Epithelial cell of esophagus (primary cell): ENCODE results near the gene SLC17A1.

Experiments
- DNase-seq: peaks from one replicate; pipeline ENCODE4 v3.0.0; 2010; ENCODE audit warnings: low read depth
- H3K4me3 ChIP-seq: 2 replicates; pipeline ENCODE4 v1.5.1; 2011; ENCODE audit warnings: mild to moderate bottlenecking, low read length, control low read depth
- TF ChIP-seq, protein P1 (sequence below): IDR thresholded peaks from 2 replicates; pipeline ENCODE4 v1.5.1; 2011; ENCODE audit warnings: low read depth, mild to moderate bottlenecking, low read length, control low read depth, inconsistent platforms; ENCODE audit not compliant: insufficient read depth; ENCODE audit errors: missing control alignments

SLC17A1 gene, protein sequence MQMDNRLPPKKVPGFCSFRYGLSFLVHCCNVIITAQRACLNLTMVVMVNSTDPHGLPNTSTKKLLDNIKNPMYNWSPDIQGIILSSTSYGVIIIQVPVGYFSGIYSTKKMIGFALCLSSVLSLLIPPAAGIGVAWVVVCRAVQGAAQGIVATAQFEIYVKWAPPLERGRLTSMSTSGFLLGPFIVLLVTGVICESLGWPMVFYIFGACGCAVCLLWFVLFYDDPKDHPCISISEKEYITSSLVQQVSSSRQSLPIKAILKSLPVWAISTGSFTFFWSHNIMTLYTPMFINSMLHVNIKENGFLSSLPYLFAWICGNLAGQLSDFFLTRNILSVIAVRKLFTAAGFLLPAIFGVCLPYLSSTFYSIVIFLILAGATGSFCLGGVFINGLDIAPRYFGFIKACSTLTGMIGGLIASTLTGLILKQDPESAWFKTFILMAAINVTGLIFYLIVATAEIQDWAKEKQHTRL

DNA sequence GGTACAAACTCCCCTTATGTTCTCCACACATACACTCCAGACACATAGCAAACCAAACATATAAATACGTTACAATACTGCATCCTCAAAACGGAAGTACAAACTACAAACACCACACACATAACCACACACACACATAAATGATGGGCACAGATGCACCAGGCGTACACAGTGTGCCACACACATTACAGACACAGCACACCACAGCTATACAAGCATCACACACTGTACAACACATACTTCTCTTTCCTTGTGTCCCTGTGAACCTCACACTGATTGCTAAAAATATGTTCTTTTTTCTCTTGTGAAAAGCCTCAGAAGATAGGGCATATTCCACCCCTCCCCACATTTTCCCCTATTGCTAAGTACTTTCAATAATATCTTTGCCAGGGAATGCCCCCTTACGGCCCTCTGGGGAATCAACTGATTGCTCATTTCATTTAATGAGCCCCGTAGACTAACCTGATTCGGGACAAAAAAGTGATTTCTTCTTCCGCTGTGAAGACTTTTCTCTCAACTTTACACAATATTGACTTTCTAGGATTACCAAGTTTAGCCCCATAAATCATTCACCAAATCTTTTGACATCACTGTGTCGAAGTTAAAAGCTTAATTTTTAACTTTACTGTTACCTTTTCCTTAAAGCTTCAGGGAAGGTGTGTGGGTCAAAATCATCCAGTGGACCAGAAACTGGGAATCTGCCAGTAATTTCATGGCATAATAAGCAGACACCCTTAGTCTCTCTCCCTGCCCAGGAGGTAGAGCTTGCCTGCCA, at the start of gene SLC17A1:
SLC17A1 (minus strand) TSS at position 521 of the 775 bp plus-strand sequence. CDS start 1,495 bp downstream, outside the sequence.
- DNase-seq, result no peak
- TF ChIP-seq, protein P1, sequence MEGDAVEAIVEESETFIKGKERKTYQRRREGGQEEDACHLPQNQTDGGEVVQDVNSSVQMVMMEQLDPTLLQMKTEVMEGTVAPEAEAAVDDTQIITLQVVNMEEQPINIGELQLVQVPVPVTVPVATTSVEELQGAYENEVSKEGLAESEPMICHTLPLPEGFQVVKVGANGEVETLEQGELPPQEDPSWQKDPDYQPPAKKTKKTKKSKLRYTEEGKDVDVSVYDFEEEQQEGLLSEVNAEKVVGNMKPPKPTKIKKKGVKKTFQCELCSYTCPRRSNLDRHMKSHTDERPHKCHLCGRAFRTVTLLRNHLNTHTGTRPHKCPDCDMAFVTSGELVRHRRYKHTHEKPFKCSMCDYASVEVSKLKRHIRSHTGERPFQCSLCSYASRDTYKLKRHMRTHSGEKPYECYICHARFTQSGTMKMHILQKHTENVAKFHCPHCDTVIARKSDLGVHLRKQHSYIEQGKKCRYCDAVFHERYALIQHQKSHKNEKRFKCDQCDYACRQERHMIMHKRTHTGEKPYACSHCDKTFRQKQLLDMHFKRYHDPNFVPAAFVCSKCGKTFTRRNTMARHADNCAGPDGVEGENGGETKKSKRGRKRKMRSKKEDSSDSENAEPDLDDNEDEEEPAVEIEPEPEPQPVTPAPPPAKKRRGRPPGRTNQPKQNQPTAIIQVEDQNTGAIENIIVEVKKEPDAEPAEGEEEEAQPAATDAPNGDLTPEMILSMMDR, result no peak
- no peak within 1 kb of the TSS for H3K4me3 ChIP-seq

DNA sequence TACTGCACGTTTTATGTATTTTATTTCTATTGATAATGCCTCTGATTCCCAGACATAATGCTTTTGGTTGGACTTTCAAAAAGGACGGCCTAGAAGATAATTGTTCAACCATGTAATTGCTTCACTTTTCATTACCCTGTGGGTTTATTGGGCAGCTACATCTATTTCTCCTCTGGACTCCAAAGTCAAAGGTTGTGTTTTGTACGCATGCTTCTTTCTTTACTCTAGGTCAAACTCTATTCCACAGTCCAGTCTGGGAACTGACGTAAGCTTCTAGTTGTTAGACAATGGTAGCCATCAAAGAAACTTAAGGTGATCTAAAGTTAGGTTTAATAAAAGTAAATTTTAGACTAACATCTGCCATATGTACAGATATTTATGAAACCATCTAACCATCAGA, 48.7 kb upstream of the SLC17A1 start:
- TF ChIP-seq, protein P1, result no peak
- DNase-seq, result no peak
- no peak overlapping the region for H3K4me3 ChIP-seq

DNA sequence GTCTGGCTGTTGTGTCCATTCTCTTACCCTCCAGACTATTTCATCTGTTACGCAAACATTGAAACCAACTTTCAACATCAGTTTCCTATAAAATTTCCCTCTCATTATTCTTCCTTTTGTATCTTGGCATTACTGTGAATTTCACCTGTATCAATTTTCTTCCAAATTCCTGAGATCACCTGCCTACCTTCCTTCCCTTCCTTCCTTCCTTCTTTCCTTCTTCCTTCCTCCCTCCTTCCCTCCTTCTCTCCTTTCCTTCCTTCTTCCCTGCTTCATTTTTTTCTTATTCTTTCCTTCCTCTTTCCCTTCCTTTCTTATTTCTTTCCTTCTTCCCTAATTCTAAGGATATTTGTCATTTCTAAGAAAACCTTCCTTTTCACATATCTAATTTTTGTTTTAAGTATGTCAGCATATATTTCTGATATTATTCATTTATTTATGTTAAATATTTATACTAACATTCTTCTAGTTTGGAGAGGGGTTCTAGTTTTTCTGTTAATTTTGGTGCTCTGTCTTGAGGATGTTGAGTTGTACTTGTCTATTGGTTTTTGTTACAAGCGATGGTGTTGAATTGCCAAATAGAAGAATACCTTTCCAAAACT, 47.0 kb upstream of the SLC17A1 start:
- TF ChIP-seq, protein P1, result no peak
- no peak overlapping the region for H3K4me3 ChIP-seq
- no peak for DNase-seq

DNA sequence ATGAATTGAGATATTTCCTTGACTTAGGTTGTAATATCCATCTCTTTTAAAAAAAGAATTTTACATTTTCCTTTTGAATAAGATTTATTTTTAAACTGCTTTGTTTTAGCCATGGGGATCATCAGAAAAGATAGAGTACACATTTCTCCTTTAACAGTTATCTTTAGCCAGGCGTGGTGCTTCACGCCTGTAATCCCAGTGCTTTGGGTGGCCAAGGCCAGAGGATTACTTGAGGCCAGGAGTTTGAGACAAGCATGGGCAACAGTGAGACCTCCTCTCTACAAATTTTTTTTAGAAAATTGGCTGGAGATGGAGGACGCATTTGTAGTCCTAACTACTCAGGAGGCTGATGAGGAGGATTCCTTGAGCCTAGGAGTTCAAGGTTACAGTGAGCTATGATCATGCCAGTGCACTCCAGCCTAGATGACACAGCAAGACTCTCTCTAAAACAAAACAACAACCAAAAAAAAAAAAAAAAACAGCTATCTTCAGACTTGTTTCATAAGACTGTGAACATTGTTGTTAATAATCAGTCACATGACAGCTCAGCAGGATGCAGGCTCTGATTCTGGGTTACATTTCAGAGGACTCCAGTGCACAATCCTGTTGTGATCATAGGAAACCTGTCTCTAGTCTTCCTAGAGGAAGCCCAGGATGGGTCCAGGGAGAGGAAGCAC, 44.2 kb upstream of the SLC17A1 start:
- DNase-seq, result no peak
- no peak overlapping the region for H3K4me3 ChIP-seq
- TF ChIP-seq, protein P1, result no peak

DNA sequence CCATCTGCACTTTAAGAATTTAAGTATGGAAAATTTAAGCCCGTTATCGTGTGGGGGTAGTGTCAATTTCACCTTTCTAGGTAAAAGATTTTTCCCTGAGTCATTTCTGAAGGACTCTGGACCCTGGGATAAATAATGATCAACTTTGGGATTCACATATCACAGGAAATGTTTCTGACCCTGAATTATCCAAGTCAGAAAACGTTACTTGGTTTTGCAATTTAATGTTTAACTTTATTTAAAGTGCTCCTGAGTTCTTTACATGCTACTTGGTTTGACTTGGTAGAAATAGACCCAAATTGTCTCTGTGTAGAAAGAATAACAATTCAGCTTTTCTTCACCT, 43.7 kb upstream of the SLC17A1 start:
- no peak for DNase-seq
- TF ChIP-seq, protein P1, result no peak
- no peak overlapping the region for H3K4me3 ChIP-seq

DNA sequence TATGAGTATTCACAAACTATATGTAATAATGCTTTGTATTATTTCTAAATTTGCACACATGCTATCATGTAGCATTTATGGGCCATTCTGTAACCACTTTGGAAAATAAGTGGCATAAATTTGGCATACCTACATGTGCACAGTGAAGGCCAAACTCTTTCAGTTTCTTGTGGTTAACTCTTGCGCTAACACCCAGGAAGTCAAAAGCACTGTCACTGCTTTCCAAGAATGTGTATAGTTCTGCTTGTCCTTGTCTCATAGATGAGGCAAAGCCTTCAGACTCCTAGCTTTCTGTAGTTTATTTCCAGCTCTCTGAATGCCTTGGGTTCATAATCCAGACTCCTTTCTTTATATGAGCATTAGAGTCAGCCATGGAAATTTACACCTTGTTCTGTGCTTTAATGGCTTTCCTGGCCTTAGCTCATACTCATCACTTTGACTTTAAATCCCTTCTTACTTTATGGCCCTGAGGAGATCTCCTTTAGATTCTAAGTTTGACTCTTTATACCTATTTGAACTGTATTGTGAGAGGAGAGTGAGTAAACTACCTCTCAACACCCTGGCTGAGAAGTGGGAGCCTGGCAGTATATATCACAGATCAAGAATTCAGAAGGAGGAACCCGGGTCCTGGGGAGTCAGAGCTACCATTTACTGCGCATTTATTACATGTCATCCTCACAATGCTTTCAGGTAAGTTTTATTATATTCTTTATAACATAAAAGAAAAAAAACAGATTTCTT, 43.1 kb upstream of the SLC17A1 start:
- no peak overlapping the region for H3K4me3 ChIP-seq
- TF ChIP-seq, protein P1, result no peak
- DNase-seq, result no peak
